ENCODE data around the gene APBA2. TPM values are rescaled to one million over a fixed set of nuclear protein-coding genes. Genes with fewer than 3 reads are reported as not detected.

Gene APBA2
- total RNA-seq, 1 experiment from 2014 or later = 11.2 TPM

GRCh38 chr15:28873006-28873405 lies 12.8 kb upstream of the APBA2 start:
- ATAC-seq (no peak), DNase-seq (ENCODE audit: low spot score) (no peak)
- Mint-ChIP-seq H3K4me3 (no peak overlapping the region), H3K9me3 (peaks cover 16% of the 10 kb centered on the region), H3K4me1 (peaks cover 13% of the 10 kb centered on the region), H3K27me3 (ENCODE audit: low read depth) (peaks cover 23% of the 10 kb centered on the region), H3K27ac (no peak overlapping the region), H3K36me3 (no peaks in the 10 kb centered on the region; the same call in 1 of the 2 replicates)
- no peak for TF ChIP-seq SP1 (CRISPR knock-in tag; conservative IDR thresholded peaks at IDR 0.05)
- TF ChIP-seq RORB (CRISPR knock-in tag; IDR thresholded peaks at IDR 0.05) = no peak
- TF ChIP-seq ZNF671 (CRISPR knock-in tag; IDR thresholded peaks at IDR 0.05) = no peak
- TF ChIP-seq CTCF (IDR thresholded peaks at IDR 0.05) = no peak
- no peak for TF ChIP-seq TEAD4 (CRISPR knock-in tag; IDR thresholded peaks at IDR 0.05)
- no peak for TF ChIP-seq NR2C2 (CRISPR knock-in tag; IDR thresholded peaks at IDR 0.05)
- TF ChIP-seq NFATC4 (CRISPR knock-in tag; IDR thresholded peaks at IDR 0.05) = no peak
- TF ChIP-seq IRF2 (CRISPR knock-in tag; IDR thresholded peaks at IDR 0.05; ENCODE audit: borderline replicate concordance, low read depth) = no peak
- TF ChIP-seq ZSCAN18 (CRISPR knock-in tag; IDR thresholded peaks at IDR 0.05) = no peak
- no peak for TF ChIP-seq ATF3 (CRISPR knock-in tag; conservative IDR thresholded peaks at IDR 0.05)
- ChIA-PET POLR2A (no interaction called here), CTCF (no interaction called here)

- POLR2A ChIA-PET = no interaction called here
- H3K9me3 Mint-ChIP-seq = peaks cover 15% of the 10 kb centered on the region
- H3K27me3 Mint-ChIP-seq (ENCODE audit: low read depth) = peaks cover 26% of the 10 kb centered on the region
- H3K36me3 Mint-ChIP-seq = no peaks in the 10 kb centered on the region; the same call in 1 of the 2 replicates
- H3K27ac Mint-ChIP-seq = no peak overlapping the region
- peaks cover 13% of the 10 kb centered on the region for H3K4me1 Mint-ChIP-seq
- no peak overlapping the region for H3K4me3 Mint-ChIP-seq
- CTCF ChIA-PET = interaction anchor here (0.7 kb wide), 1 partner anchor 28 kb away, joined by 3 read pairs; no protein-coding TSS in a partner anchor
- DNase-seq (ENCODE audit: low spot score) = no peak
- no peak for ATAC-seq
- TF ChIP-seq STAT6 (CRISPR knock-in tag; conservative IDR thresholded peaks at IDR 0.05; ENCODE audit: low read depth) (no peak), GRHL2 (CRISPR knock-in tag; IDR thresholded peaks at IDR 0.05; ENCODE audit: insufficient replicate concordance, severe bottlenecking) (no peak), NR3C1 (CRISPR knock-in tag; conservative IDR thresholded peaks at IDR 0.05; ENCODE audit: low read depth) (no peak), PRDM15 (CRISPR knock-in tag; IDR thresholded peaks at IDR 0.05) (no peak), ESRRA (CRISPR knock-in tag; IDR thresholded peaks at IDR 0.05; ENCODE audit: borderline replicate concordance) (no peak), FOXK1 (CRISPR knock-in tag; IDR thresholded peaks at IDR 0.05) (no peak), AR (CRISPR knock-in tag; IDR thresholded peaks at IDR 0.05) (no peak), USF1 (CRISPR knock-in tag; IDR thresholded peaks at IDR 0.05) (no peak), E2F1 (CRISPR knock-in tag; IDR thresholded peaks at IDR 0.05) (no peak), SMAD3 (CRISPR knock-in tag; IDR thresholded peaks at IDR 0.05; ENCODE audit: borderline replicate concordance) (no peak), NR2C2 (CRISPR knock-in tag; IDR thresholded peaks at IDR 0.05) (no peak)
Measured at GRCh38 chr15:28873585-28874190, 12.1 kb upstream of the APBA2 start.
